Measurements from ENCODE around the gene NIT1.
A peak's percentile ranks its signal among the peaks of the same experiment; 100 is the strongest.

The NIT1 gene

GRCh38 chr1:161119092-161119903, 1.4 kb downstream of the NIT1 start:
- TF ChIP-seq CTCF (IDR thresholded peaks at IDR 0.05; ENCODE audit: low read depth, low read length, missing control alignments), result peak; percentile 58
- peak; percentile 28 for DNase-seq (ENCODE audit: low read depth)
- in situ Hi-C loops (cut with HindIII; ENCODE audit: low sequenced_read_pairs), result no loop called here
- H3K4me3 ChIP-seq (ENCODE audit: low read depth, low read length), result peak overlapping the region; percentile 99

GRCh38 chr1:161121042-161121650, 3.2 kb downstream of the NIT1 start:
- H3K4me3 ChIP-seq (ENCODE audit: low read depth, low read length), result no peak overlapping the region
- TF ChIP-seq CTCF (IDR thresholded peaks at IDR 0.05; ENCODE audit: low read depth, low read length, missing control alignments), result no peak
- no peak for DNase-seq (ENCODE audit: low read depth)
- in situ Hi-C loops (cut with HindIII; ENCODE audit: low sequenced_read_pairs), result no loop called here

GRCh38 chr1:161121834-161122233, 3.9 kb downstream of the NIT1 start:
- TF ChIP-seq CTCF (IDR thresholded peaks at IDR 0.05; ENCODE audit: low read depth, low read length, missing control alignments), result no peak
- in situ Hi-C loops (cut with HindIII; ENCODE audit: low sequenced_read_pairs), result no loop called here
- H3K4me3 ChIP-seq (ENCODE audit: low read depth, low read length), result no peak overlapping the region

GRCh38 chr1:161122967-161123366, 5.1 kb downstream of the NIT1 start:
- in situ Hi-C loops (cut with HindIII; ENCODE audit: low sequenced_read_pairs), result no loop called here
- TF ChIP-seq CTCF (IDR thresholded peaks at IDR 0.05; ENCODE audit: low read depth, low read length, missing control alignments), result no peak
- DNase-seq (ENCODE audit: low read depth), result no peak
- H3K4me3 ChIP-seq (ENCODE audit: low read depth, low read length), result no peak overlapping the region

More at GRCh38 chr1:161121834-161122233, 3.9 kb downstream of the NIT1 start:
- DNase-seq (ENCODE audit: low read depth), result no peak

- DNase-seq (ENCODE audit: low read depth), result no peak
- H3K4me3 ChIP-seq (ENCODE audit: low read depth, low read length), result no peak overlapping the region
- TF ChIP-seq CTCF (IDR thresholded peaks at IDR 0.05; ENCODE audit: low read depth, low read length, missing control alignments), result no peak
- in situ Hi-C loops (cut with HindIII; ENCODE audit: low sequenced_read_pairs), result no loop called here
Measured at GRCh38 chr1:161127649-161128048, 9.7 kb downstream of the NIT1 start.

- no peak for TF ChIP-seq CTCF (IDR thresholded peaks at IDR 0.05; ENCODE audit: low read depth, low read length, missing control alignments)
- no peak overlapping the region for H3K4me3 ChIP-seq (ENCODE audit: low read depth, low read length)
- in situ Hi-C loops (cut with HindIII; ENCODE audit: low sequenced_read_pairs), result no loop called here
- DNase-seq (ENCODE audit: low read depth), result no peak
Measured at GRCh38 chr1:161128591-161129420, 10.9 kb downstream of the NIT1 start.

Data from astrocyte of the cerebellum (primary cell).